ENCODE measurements around the gene SAMD4A. TPM values are rescaled to one million over a fixed set of nuclear protein-coding genes. Genes with fewer than 3 reads are reported as not detected.
A peak's percentile ranks its signal among the peaks of the same experiment; 100 is the strongest.

The SAMD4A gene
- total and polyA plus RNA-seq, 2 of the 4 experiments (the other 2 are of a cell fraction) = 22.9 to 38.2 TPM

DNA sequence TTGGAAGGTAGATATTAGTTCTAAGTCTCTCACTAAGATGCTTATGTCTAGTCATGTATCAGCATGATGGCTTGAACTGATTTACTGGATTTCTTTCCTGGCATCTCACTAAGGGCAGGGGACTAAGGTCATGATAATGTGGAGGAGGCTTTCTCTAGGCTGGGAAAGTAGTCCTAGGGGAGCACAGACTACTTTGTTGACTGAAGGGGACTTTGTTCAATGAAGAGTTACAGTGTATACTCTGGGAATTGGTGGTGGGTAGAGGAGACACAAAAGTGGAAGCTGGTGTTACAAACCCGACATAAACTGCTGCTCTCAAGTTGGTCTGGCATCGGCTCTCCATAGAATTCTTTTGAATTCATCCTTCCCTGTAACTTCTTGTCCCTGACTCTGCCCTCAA lies 75.2 kb downstream of the SAMD4A start:
- ATAC-seq (ENCODE audit: low read depth) = no peak
- H2AFZ ChIP-seq (replicated peaks; ENCODE audit: low read length, poor library complexity) = no peak overlapping the region
- H3K18ac ChIP-seq (ENCODE audit: low read depth, low read length) = peak overlapping the region; percentile 3; the same call in 1 of the 2 replicates
- H3K23ac ChIP-seq (ENCODE audit: low read depth, low read length) = peak overlapping the region; percentile 82
- H2AK5ac ChIP-seq (ENCODE audit: low read depth, low read length) = peak overlapping the region; percentile 77
- no peaks in the 10 kb centered on the region for H3K9me3 ChIP-seq (ENCODE audit: control insufficient read depth, insufficient read depth, low read length)
- peak overlapping the region; percentile 75 for H3K4ac ChIP-seq (ENCODE audit: low read depth, low read length)
- no CpG with 5 or more reads among the region's 2 CpGs for WGBS, 2 experiments (ENCODE audit: extremely low coverage in 2 of 2, insufficient read length in 1 of 2)
- in situ Hi-C loops (cut with MboI; ENCODE audit: low sequenced_read_pairs) = no loop called here
- no peak overlapping the region for H2AK9ac ChIP-seq (replicated peaks; ENCODE audit: low read depth, low read length, poor library complexity)
- H3K4me1 ChIP-seq (ENCODE audit: control insufficient read depth, insufficient read depth, low read length) = peaks cover 28% of the 10 kb centered on the region
- no peak overlapping the region for H3K27ac ChIP-seq (ENCODE audit: insufficient read depth, low read length)
- TF ChIP-seq FOS (IDR thresholded peaks at IDR 0.05; ENCODE audit: low read depth, low read length) (no peak), SMC3 (IDR thresholded peaks at IDR 0.05; ENCODE audit: low read depth, low read length) (no peak)
- no peak overlapping the region for H3K9ac ChIP-seq (ENCODE audit: low read depth, low read length)
- no peak overlapping the region for H4K5ac ChIP-seq (ENCODE audit: low read depth, low read length)
- DNase-seq = no peak
- peaks cover 44% of the 10 kb centered on the region for H3K9me1 ChIP-seq (ENCODE audit: insufficient read depth, low read length)
- H3K56ac ChIP-seq (ENCODE audit: extremely low read depth, insufficient read depth, low read length) = no peak overlapping the region
- BruUV-seq (replicated peaks) = no TSS peak
- no peak overlapping the region for H3K4me3 ChIP-seq (ENCODE audit: insufficient read depth, low read depth, low read length)
- peak overlapping the region; percentile 75; the same call in 2 of the 3 replicates for H2BK15ac ChIP-seq (ENCODE audit: low read depth, low read length)
- H3K27me3 ChIP-seq (ENCODE audit: control insufficient read depth, insufficient read depth, low read length) = no peaks in the 10 kb centered on the region
- H2BK20ac ChIP-seq (ENCODE audit: low read depth, low read length) = peak overlapping the region; percentile 60; the same call in 1 of the 2 replicates
- POLR2A ChIA-PET (ENCODE audit: unreplicated experiment) = no interaction called here
- 0 out of 4 replicates have a peak overlapping the region, but pooled peaks of 1 of the 2 experiments have one; percentile 10 for H4K8ac ChIP-seq (ENCODE audit: low read depth in 2 of 2, low read length in 2 of 2)
- no peak overlapping the region for H2BK120ac ChIP-seq (ENCODE audit: low read depth, low read length)
- peaks cover 35 to 89% of the 10 kb centered on the region in 2 experiments for H3K79me1 ChIP-seq (ENCODE audit: low read depth in 1 of 2, low read length in 2 of 2)
- CTCF ChIA-PET = no interaction called here
- H3K14ac ChIP-seq (replicated peaks; ENCODE audit: low read depth, low read length) = peak overlapping the region; percentile 83
- dilution Hi-C loops (cut with HindIII; ENCODE audit: low sequenced_read_pairs, unreplicated experiment) = no loop called here
- H4K20me1 ChIP-seq (ENCODE audit: insufficient read depth, low read length) = peaks cover 60% of the 10 kb centered on the region
- no peak overlapping the region for H3K4me2 ChIP-seq (ENCODE audit: low read depth, low read length)
- H2BK5ac ChIP-seq (ENCODE audit: low read depth, low read length, poor library complexity, severe bottlenecking) = no peak overlapping the region
- no peaks in the 10 kb centered on the region for H3K36me3 ChIP-seq (ENCODE audit: control insufficient read depth, insufficient read depth, low read length)
- intact Hi-C loops (cut with micrococcal nuclease) = loop anchor here (5.0 kb wide), 1 partner anchor 40 kb away; no protein-coding TSS in a partner anchor
- 0 out of 2 replicates have a peak overlapping the region, but pooled peaks have one; percentile 43 for H4K91ac ChIP-seq (ENCODE audit: insufficient read depth, low read depth, low read length)
